HTR-8/SVneo (cell line): ENCODE data around the gene SCEL.
"Not testable (repeated sequence)": the region's sequence is repeated elsewhere in the genome, so short reads cannot be mapped to it uniquely, and the experiment has no call there.

Experiments used
- DNase-seq: peaks from one replicate; pipeline ENCODE4 v3.0.0; 2011; ENCODE audit warnings: low spot score, mixed read lengths; ENCODE audit not compliant: insufficient read length
- FAIRE-seq: peaks from 2 replicates; lab custom pipeline; 2011; peaks lifted over from hg19 to GRCh38; lab: Jason Lieb, UNC

SCEL gene

GRCh38 chr13:77535448-77535847 is at the start of gene SCEL:
TSS of gene SCEL (plus strand) at chr13:77535706. CDS start at chr13:77555876, 20,170 bp downstream.
- no peak for DNase-seq
- FAIRE-seq, result no peak

- no peak for DNase-seq
- no peak for FAIRE-seq
These were observed 45.8 kb upstream of the SCEL start for GRCh38 chr13:77489566-77490337.

- DNase-seq, result no peak
These were observed 42.5 kb upstream of the SCEL start for GRCh38 chr13:77492982-77493381.

DNA sequence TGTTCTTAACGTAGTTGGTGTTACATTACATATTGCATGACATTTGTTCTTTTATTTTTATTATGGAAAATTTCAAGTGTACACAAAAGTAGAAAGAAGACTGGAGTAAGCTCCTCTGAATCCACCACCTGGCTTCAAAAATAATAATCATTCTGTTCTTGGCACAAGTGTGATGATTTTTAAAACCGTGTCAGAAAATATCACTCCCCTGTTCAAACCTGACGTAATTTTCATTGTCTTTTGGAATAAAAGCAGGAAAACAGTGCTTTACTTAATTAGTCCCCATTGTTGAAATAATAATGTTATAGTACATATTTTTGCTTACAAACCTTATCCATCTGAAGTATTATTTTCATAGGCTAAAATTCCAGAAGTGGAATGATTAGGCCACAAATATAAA is 41.3 kb upstream of the SCEL start:
- no peak for DNase-seq
- no peak for FAIRE-seq

More at GRCh38 chr13:77492982-77493381, 42.5 kb upstream of the SCEL start:
- no peak for FAIRE-seq

GRCh38 chr13:77497350-77497749 is 38.2 kb upstream of the SCEL start:
- DNase-seq (no peak), FAIRE-seq (no peak)

GRCh38 chr13:77497835-77498234 is 37.7 kb upstream of the SCEL start:
- FAIRE-seq, result no peak
- no peak for DNase-seq

- FAIRE-seq, result no peak
- no peak for DNase-seq
These were observed 33.3 kb upstream of the SCEL start for GRCh38 chr13:77502104-77502720.

DNA sequence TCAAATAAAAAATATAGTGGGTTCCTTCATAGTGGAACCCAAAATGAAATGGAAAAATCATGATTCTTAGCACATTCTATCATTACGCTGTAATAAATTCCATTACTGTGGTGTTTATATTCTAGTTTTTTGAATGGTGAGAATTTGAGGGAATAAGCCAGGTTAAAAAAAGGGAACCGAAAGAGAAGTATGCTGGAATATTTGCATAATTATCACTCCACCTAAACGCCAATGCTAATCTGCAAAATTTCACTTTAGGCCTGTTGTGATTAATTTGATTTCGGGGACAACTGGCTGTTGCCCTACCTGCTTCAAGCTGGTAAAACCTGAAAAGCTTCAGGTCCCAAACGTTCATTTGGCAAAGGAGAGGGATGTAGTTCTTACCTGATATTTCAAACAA is 32.1 kb upstream of the SCEL start:
- FAIRE-seq (no peak), DNase-seq (no peak)

DNA sequence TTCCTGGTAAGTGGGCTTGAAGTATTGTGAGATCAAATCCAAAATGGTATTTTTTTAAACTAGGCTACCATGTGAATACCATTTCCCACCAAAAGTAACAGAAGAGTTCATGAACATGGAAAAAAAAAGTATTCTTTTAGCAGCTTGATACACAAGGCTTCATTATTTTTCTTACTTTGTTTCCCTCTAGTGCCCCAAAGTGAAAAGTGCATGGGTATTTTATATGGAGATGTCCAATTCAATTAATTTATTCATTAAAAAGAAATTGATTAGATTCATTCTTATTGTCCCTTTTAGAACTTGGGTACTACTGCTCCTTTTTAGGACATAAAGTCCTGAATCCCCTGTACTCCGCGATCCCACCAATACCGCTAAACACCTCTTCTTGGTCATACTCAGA is 28.6 kb upstream of the SCEL start:
- DNase-seq (no peak), FAIRE-seq (no peak)

- FAIRE-seq, result no peak
- peak; percentile 25 for DNase-seq
These were observed 27.4 kb upstream of the SCEL start for GRCh38 chr13:77507931-77508776.

DNA sequence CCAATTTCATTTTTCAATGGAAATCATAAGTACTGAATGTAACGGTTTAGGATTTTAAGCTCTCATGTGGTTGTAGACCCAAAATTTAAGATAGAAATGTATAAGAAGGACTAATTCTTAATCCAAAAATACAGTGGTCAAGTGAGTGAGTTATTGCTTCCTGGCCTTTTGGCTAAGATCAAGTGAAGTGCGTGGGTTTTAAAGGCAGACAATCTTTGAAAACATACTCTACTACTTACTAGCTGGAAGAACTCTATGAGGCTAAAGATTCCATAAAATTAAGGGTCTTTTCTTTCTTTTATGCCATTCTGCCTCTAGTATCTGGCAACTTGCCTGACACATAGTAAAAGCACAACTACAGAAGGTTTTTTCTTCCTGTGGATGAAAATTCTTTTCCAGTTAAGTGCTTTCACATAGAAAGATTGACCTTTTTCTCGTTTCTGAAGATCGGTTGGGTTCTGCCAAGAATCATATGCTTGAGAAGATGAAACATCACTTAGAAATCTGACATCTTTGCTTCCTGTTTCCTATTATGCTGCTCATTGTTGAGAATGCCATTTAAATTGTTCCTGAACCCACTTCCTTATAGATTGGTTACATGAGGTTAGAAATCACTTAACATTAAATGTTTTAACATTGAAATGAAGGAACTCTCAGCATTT is 26.4 kb upstream of the SCEL start:
- FAIRE-seq, result no peak
- no peak for DNase-seq

DNA sequence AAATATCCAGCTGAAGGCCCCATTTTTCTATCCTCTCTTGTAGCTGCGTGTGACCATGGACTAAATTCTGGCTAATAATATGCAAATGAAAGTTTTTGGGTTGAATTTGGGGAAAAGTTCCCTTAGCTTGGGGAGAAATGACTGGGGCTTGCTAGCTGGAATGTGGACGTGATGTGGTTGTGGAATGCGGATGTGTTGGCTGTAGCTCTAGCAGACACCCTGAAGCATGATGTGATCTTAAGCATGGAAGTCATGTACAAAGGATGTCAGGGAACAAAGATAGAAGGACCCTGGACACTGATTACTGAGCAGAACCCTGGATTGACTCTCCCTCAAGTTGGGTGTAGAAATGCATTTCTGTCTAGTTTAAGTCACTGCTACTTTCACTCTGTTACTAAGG is 25.4 kb upstream of the SCEL start:
- no peak for FAIRE-seq

DNA sequence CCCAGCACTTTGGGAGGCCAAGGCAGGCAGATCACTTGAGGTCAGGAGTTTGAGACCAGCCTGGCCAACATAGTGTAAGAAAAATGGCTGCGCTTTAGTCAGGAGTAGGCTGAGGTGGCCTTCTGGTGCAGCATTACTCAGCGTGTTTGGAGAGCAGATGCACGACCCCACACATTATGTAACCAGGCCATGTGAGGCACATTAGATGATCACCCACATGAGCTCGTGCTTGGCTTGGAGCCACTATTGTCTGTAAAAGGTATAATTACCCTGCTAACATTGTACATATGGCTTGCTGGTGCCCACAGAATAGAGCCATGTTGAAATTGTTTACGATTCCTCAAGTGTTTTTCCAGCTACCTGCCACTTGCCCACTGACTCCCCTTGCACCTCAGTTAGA is 24.0 kb upstream of the SCEL start:
- DNase-seq (no peak), FAIRE-seq (no peak)

More for the DNA sequence above, 25.4 kb upstream of the SCEL start:
- no peak for DNase-seq

DNA sequence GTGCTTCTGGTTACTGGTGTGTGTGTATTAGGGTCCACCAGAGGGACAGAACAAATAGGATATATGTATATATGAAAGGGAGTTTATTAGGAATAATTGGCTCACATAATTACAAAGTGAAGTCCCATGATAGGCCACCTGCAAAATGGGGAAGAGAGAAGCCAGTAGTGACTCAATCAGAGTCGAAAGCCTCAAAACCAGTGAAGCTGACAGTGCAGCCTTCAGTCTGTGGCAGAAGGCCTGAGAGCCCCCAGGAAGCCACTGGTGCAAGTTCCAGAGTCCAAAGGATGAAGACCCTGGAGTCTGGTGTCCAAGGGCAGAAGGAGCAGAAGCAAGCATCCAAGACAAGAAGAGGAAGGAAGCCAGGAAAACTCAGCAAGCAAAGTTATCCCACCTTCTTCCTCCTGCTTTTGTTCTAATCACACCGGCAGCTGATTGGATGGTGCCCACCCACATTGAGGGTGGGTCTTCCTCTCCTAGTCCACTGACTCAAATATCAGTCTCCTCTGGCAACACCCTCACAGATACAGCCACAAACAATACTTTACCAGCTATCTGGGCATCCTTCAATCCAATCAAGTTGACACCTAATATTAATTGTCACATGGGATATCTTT is 21.7 kb upstream of the SCEL start:
- FAIRE-seq, result no peak

DNA sequence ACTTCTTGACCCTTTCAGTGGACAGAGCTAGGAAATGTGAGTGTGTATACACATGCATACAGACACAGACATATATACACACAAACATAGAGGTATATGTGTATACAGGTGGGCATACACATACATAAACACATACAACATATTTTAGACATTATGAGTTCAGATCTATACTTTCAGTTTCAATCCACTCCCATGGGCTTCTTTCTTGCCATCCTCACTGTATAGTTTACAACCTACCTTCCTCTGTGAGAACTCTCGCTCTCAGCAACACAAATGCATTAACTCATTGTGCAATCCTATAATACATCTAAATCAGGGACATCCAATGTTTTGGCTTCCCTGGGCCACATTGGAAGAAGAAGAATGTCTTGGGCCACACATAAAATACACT is 21.2 kb upstream of the SCEL start:
- FAIRE-seq (no peak), DNase-seq (no peak)

More for the DNA sequence above, 21.7 kb upstream of the SCEL start:
- no peak for DNase-seq

GRCh38 chr13:77515785-77516184 is 19.7 kb upstream of the SCEL start:
- FAIRE-seq, result no peak
- no peak for DNase-seq

DNA sequence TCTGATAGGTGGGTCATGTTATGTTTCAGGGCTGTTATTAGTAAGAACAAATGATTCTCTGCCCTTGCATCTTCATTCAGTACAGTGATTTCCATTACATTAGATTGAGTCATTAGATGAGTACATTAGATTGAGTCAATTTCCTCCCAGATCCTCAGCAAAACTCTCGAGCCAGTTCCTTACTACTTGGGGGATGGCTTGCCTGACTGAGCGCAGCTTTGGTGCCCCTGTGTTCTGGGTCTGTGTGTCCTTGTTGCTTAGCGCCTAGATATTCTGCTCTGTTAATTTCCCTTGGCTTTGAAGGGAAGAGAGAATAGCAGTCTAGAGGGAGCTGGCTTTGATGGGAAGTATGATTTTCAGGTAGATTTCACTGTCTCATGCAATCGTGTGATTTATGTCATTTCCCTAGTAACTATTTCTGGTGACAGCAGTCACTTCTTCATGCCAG is 19.1 kb upstream of the SCEL start:
- FAIRE-seq, result no peak

GRCh38 chr13:77518266-77518665 is 17.2 kb upstream of the SCEL start:
- FAIRE-seq (no peak), DNase-seq (no peak)

More for the DNA sequence above, 19.1 kb upstream of the SCEL start:
- DNase-seq, result no peak

GRCh38 chr13:77519396-77519795 is 16.1 kb upstream of the SCEL start:
- not testable (repeated sequence) for FAIRE-seq

GRCh38 chr13:77519808-77520207 is 15.7 kb upstream of the SCEL start:
- DNase-seq, result no peak
- no peak for FAIRE-seq

More at GRCh38 chr13:77519396-77519795, 16.1 kb upstream of the SCEL start:
- not testable (repeated sequence) for DNase-seq
